Measurements from ENCODE around the gene ETFDH. TPM values are rescaled to one million over a fixed set of nuclear protein-coding genes. Genes with fewer than 3 reads are reported as not detected.
"Not testable (repeated sequence)": the region's sequence is repeated elsewhere in the genome, so short reads cannot be mapped to it uniquely, and the experiment has no call there.

ETFDH gene
- 11.8 and 17.2 TPM in 2 replicates for total RNA-seq (2014; rRNA removed; shearing (Covaris generic))

DNA sequence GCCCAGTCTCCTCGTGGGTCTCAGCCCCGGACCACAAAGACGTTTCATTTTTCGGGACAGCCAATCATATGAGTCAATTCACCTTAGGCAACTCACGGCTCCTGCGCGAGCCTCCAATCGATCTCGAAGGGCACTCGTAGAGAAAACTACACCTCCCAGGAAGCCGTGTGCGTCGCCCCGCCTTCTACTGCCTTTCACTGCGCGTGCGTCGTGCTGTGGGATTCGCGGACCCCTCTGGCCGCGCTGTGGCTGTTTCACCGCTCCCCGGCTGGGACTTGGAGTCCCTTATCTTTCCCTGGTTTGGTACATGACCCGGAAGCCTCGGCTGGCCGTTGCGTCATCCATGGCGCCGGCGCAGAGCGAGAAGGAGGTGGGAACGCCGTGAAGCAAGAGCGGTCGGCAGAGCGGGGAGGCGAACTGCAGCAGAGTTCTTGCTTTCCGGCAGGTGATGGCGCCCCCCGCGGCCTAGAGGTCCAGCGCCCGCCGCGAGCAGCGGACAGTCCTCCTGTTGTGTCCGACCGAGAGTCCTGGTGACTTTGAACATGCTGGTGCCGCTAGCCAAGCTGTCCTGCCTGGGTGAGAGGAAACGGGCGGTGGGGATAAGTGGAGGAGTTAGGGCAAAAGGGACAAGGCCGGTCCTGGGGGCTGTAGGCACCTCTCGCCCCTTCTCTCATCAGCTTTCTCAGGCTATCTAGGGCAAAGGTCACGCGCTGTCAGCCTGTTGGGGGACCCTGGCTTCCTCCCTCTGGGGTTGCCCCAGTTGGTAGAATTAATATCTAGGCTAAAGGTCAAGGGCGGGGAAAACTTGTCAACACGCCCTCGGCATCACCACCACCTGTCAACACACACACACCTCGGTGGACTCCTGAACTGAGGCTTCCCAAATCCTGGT, at the start of gene ETFDH:
Gene ETFDH, plus strand, starts transcription at position 382 of the 892 bp plus-strand sequence. Its CDS starts 161 bp downstream, at position 543.
- peak; percentile 98 for DNase-seq (ENCODE audit: low read depth)

DNA sequence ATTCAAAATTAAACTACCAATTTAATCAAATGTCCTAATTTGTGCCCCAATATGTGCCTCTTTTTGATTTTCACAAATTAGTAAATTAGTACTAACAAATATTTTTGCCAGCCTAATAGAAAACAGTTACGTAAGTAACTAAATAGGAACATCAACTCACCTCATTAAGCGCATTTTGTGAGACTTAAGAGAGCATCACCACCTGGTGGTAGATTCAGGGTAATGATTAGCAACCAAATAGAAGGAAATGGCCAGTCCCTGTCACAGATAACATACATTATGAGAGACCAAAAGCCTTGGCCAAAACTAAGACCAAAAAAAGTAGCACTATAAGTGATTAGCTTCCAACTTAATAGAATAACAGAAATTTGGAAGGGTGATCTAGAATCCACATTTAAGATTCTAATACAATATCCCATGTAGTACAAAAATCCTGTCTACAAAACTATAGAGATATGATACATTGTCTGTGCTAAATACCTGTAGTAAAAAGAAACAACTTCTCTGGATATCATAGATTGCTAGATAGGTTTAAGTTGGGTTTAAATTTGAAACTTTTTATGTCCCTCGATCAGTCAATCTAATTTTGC, 47.1 kb upstream of the ETFDH start:
- peak; percentile 59 for DNase-seq (ENCODE audit: low read depth)

DNA sequence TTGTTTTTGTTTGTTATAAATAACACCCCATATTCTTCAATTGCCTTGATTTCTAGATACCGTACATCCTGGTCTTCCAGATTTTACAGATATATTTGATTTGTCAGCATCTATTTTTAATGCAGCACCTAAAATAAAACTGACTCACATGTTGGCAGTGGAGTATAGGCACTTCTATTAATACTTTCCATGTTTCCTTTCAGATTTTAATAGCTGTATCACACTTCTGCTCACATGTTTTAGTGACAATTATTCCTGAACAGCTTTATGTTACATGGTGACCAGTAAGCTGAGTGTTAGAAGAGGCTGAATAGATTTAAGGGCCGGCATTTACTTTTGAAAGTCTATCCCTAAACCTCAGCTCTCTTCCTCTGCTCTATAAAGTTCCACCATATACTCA, 46.6 kb upstream of the ETFDH start:
- no peak for DNase-seq (ENCODE audit: low read depth)

DNA sequence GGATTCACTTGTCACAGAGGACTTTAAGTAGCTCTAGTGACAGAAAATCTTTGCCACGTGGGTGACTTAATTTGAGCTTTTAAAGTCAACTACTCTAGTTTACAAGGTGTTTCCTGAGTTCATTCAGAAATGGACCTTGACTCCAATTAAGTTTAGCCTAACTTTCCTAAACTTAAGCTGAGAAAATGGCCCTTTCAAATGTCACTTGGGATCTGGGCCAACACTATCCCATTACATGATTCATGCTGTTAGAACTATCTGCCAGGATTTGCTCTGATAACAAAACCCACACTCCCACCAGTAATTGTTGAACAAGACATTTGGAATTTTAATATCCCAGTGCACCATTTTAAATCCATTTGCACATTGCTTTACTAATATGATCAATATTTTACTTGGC, 41.2 kb upstream of the ETFDH start:
- DNase-seq (ENCODE audit: low read depth), result peak; percentile 81

DNA sequence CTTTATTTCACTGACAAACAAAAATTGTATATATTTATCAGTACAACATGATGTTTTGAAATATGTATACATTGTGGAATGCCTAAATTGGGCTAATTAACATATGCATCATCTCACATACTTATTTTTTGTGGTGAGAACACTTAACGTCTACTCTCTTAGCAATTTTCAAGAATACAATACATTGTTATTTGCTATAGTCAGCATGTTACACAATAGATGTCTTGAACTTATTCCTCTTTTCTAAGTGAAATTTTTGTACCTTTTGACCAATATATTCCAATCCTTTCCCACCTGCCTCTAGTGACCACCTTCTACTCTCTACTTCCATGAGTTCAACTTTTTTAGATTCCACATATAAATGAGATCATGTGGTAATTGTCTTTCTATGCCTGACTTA, 35.5 kb upstream of the ETFDH start:
- no peak for DNase-seq (ENCODE audit: low read depth)

DNA sequence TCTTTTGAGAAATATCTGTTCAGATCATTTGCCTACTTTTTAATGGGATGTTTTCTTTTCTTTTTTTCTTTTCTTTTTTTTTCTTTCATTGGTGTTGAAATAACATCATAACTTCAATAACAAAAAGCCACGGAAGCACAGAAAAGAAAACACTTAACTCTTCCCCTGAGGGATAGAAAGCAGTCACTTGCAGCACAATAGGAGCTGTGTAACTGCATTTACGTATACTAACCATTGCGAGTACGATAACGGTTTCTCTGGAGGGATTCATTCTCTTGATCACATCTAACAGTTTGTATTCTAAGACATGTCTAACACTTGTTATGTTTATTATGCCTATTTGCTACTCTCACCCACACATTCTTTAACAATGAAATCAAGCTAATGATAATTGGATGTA, 27.7 kb upstream of the ETFDH start:
- DNase-seq (ENCODE audit: low read depth), result no peak

DNA sequence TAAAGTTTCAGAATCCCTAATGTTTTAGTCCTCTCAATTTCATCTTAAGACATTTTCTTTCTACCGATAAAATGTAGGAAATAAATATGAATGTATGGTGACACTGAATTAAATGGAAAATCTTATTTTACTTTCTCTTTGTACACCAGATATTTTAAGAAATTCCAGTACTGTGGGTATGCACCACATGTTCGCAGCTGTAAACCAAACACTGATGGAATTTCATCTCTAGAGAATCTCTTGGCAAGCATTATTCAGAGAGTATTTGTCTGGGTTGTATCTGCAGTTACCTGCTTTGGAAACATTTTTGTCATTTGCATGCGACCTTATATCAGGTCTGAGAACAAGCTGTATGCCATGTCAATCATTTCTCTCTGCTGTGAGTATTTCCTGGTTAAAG, 27.3 kb upstream of the ETFDH start:
- DNase-seq (ENCODE audit: low read depth), result no peak

DNA sequence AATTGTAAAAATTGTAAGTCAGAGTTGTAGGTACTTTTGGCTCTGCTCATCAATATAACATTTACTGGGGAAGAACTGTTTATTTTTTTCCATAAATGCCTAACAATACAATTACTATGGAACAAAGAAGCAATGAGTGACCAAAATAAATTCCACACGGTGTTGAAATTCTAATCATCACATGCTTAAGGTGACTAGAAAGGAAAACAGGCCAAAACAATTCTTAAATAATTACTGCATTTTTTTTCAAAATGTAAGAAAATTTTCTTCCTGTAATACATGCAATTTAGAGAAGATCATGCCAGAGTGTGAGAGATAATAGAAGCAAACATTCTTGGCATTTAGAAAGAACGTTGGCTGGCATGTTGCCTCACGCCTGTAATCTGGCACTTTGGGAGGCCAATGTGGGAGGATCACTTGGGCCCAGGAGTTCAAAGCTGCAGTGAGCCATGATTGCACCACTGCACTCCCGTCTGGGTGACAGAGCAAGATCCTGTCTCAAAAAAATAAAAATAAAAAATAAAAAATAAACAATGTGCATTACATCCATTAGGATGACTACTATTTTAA, 22.9 kb upstream of the ETFDH start:
- no peak for DNase-seq (ENCODE audit: low read depth)

DNA sequence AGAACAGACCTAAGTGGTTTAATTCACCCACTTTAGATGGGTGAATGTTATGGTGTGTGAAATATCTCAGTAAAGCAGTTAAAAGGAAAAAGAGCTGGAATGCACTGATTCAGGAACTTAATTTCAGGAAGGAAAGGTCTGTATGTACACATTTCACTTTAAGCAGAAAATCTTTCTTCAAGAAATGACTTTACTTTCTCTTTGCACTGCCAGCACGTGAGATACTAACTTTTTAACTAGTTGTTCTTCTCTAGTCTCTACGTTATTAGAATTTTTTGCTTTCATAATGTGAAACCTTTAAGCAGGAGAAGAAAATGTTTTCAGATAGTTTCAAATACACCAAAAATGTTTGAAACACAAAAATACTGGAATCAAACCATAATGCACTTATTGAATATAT, 19.2 kb upstream of the ETFDH start:
- no peak for DNase-seq (ENCODE audit: low read depth)

DNA sequence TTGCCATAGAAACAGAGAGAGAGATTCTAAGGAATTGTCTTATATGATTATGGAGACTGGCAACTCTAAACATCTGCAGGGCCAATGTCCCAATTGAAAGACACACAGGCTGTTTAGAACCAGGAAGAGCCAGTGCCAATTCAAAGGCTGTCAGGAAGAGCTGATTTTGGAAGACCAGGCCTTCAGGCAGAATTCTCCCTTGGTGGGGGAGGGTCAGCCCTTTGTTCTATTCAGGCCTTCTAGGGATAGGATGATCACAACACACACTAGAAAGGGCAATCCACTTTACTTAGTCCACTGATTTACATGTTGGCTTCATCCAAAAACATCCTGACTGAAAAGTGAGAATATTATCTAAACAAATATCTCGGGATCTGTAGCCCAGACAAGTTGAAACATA, 15.7 kb upstream of the ETFDH start:
- no peak for DNase-seq (ENCODE audit: low read depth)

DNA sequence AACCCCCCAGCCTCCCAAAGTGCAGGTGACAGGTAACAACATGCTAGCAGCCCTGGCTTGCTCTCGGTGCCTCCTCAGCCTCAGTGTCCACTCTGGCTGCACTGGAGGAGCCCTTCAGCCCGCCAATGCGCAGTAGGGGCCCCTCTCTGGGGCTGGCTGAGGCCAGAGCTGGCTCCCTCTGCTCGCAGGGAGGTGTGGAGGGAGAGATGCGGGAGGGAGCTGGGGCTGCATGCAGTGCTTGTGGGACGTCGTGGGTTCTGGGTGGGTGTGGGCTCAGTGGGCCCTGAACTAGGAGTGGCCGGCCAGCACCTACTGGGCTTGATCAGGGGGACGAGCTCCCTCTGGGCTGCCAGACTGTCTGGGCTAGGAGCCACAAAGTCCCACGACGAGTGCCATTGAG, 14.8 kb upstream of the ETFDH start:
- DNase-seq (ENCODE audit: low read depth), result no peak

DNA sequence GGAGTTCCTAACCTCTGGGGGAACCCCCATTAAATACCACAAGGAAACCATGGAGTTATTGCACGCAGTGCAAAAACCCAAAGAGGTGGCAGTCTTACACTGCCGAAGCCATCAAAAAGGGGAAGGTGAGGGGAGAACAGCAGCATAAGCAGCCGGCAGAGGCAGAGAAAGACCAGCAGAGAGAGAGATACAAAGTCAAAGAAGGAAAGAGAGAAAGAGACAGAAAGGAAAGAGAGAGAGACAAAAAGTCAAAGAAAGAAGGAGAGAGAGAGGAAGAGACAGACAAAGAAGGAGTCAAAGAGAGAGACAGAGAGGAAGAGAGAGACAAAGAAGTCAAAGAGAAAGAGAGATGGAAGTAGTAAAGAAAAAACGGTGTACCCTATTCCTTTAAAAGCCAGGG, 8.8 kb upstream of the ETFDH start:
- not testable (repeated sequence) for DNase-seq (ENCODE audit: low read depth)

DNA sequence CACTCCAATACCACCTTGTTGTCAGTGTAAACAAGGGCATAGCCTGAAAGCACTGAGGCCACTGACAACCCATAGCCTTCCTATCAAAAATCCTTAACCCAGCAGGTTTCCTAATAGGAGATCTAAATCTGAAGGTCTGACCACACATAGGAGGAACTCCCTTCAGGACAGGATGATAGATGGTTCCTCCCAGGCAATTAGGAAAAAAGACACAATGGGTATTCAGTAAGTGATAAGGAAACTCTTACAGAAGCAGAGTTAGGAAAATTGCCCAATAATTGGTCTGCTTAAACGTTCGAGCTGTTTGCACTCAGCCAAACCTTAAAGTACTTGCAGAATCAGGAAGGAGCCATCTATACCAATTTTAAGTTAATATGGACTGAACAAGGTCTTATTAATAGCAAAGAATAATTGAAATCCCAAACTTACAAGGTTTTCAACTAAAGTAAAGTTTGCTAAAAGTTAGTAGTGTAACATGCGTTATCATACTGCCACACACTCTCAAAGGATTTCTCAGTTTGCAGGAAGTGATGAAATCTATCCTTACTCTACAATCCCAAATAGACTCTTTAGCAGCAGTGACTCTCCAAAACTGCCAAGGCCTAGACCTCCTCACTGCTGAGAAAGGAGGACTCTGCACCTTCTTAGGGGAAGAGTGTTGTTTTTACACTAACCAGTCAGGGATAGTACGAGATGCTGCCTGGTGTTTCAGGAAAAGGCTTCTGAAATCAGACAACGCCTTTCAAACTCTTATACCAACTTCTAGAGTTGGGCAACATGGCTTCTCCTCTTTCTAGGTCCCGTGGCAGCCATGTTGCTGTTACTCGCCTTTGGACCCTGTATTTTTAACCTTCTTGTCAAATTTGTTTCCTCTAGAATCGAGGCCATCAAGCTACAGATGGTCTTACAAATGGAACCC, 8.1 kb upstream of the ETFDH start:
- not testable (repeated sequence) for DNase-seq (ENCODE audit: low read depth)

DNA sequence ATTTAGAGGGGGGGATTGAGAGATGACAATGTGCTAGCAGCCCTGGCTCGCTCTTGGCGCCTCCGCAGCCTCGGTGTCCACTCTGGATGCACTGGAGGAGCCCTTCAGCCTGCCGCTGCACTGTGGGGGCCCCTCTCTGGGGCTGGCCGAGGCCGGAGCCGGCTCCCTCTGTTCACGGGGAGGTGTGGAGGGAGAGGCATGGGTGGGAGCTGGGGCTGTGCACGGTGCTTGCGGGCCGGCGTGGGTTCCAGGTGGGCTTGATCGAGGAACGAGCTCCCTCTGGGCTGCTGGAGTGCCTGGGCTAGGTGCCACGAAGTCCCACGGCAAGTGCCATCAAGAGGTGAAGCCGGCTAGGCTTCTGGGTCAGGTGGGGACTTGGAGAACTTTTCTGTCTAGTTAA, 7.3 kb upstream of the ETFDH start:
- DNase-seq (ENCODE audit: low read depth), result no peak

DNA sequence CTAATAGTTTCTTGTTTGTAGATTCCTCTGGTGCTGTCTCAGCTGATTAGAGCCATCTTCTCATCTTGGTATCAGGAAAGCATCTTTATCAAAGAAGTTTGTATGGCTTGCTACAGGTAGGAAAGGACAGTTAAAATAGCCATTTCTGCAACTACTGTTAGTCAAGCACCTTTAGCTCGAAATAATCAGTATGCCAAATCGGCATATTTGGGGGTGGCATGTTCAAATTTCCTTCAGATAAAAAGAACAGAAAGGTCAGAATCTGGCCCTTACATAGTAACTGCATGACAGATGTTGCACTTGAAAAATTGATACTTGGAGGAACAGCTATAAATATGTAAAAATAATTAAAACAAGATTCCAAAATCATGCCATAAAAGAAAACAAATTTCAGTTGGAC, 5.2 kb upstream of the ETFDH start:
- DNase-seq (ENCODE audit: low read depth), result no peak

DNA sequence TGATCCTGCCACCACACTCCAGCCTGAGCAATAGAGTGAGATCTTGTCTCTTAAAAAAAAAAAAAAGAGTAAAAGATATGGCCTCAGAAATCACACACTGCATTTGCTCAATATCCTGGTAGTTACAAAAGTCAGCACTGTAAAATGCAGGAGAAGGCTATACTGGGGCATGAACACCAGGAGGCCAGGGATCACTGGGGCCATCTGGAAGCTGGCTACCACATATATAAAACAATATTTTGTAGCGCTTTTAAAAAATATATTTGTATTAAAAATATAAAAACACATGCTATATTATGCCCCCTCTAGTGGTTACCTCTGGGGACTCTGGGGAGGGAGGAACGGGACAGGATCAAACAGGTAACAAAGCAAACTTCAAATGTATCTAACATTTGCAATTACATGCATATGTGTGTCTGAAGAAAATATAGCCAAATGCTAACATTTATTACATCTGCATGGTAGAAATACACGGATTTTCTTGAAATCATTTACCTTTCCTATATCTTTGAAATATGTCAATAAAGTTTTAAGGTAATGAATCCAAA, 4.4 kb upstream of the ETFDH start:
- peak; percentile 16 for DNase-seq (ENCODE audit: low read depth)

DNA sequence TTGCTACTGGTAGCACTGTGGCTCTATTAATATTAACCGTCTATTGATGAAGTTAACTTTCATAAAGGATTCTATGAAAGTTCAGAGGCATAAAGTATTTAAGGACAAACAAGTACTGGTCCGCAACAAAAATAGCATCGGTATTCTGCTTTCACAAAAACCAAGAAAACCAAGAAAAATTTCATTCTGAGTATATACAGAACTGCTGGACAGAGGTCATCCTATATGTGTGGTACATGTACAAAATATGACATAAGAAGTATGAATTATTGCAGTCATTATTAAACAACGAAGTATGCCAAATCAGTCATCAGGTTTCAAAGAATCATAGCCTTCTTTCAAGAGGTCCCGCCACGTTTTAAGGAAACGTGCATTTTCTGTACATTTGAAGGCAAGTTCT, 2.8 kb upstream of the ETFDH start:
- no peak for DNase-seq (ENCODE audit: low read depth)

DNA sequence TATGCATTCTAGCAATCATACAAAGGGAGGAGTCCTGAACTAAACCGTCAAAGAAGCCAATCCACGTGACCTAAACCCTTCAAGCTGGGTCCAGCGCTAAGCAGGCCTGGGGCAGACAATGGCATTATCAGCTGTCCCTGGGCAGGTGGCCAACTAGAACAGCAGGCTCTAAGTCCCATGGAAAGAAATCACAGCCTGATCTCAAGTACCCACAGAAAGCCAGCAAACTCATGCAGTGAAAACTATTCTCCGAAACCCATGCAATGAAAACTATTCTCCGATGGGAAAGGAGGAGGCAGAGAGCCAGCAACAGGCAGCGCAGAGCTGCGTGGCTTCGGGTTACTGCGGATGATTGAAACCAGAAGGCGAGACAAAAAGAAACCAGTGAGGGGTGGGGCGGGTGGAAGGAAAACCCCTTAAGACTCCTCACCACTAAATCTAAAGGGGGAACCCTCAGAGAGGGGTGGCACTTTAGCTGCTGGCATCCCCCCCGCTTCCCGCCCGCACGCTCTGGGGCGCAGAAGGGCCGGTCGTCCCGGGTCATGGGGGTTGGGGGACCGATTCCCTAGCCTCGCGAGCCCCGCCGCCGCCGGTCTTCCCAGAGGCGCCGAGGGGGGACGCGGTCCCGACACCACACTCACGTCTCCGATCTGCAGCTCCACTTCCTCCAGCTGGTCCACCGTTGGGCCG, 976 bp upstream of the ETFDH start:
- peak; percentile 83 for DNase-seq (ENCODE audit: low read depth)

DNA sequence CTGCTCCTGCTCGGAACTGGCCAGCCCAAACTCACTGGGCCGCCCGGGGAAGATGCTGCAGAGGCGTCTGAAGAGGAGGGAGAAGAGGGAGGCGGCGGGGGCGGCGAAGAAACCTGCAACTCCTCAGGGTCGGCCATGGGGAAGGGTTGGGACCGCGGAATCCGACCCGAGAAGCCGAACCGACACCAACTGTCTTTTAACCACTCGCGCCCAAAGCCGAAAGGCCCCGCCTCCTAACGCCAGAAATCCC, 506 bp upstream of the ETFDH start, which contains the start of gene C4orf46:
Gene C4orf46, minus strand, starts transcription at position 223 of the 250 bp plus-strand sequence. Its CDS starts 86 bp downstream, at position 137.
- no peak for DNase-seq (ENCODE audit: low read depth)

DNA sequence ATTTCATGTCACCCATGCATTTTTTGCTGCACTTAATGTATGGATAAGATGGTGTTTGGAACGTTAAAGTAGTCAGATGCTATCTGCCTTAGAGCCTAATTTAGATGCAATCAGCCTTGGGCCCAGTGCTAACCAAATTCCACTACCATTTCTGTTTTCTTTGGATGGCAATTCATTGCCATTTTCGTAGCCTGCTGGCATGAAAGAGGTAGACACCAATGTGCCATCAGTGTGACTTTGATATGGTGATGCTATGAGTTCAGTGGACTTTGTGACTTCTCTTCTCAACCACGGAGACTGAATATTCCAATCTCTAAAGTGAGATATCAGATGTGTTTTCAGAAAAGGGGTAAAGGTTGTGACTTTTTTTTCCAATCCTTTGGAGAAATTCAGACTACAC, 1.5 kb downstream of the ETFDH start:
- DNase-seq (ENCODE audit: low read depth), result no peak

DNA sequence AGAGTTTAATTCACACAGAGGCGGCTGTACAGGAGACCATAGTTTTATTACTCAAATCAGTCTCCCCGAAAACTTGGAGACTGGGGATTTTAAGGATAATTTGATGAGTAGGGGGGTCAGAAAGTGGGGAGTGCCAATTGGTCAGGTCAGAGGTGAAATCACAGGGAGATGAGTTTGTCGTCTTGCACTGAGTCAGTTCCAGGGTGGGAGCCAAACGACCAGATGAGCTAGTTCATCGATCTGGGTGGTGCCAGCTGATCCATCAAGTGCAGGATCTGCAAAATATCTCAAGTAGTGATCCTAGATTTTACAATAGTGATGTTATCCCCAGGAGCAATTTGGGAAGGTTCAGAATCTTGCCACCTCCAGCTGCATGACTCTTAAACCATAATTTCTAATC, 4.0 kb downstream of the ETFDH start:
- no peak for DNase-seq (ENCODE audit: low read depth)

All from M059J (cell line).